ENCODE data around the gene BCAR3.
"Not testable (repeated sequence)": the region's sequence is repeated elsewhere in the genome, so short reads cannot be mapped to it uniquely, and the experiment has no call there.

BCAR3 gene

GRCh38 chr1:93667642-93668041 lies 14.0 kb downstream of the BCAR3 start:
- no peak for DNase-seq

DNA sequence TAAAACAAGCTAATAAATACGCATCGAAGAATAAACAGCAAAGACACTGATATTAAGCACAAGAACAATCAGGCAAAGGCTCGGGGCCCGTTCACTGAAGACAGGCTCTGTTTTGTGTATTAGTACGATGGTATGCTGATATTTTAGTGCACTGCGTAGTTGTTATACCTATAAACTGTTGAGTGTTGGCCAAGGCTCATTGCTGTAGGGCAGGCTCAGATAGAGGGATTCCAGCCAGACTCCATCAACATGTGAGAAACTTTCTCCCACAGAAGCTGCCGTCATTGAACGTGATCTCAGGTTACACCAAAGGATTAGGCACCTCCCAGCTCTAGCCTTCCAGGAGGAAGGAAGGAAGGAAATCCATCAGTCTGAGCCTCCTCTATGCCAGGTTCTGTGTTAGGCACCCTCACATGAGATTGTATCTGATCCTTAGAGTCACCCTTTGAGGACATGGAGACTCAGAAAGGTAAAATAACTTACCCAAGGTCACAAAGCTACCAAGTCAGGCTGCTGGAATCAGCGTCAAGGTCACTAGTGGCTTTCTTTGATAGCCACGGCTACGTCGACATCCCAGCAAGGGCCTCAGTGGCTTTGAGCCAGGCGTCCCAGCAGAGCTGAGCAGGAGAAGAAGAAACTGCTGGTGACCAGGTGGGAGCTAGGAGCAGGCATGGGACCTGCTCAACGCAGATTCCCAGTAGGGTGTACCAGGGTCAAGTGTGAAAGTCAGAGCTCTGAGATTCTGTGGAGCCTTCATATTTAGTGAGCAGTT lies 14.8 kb downstream of the BCAR3 start:
- no peak for DNase-seq

GRCh38 chr1:93665015-93665414 lies 16.6 kb downstream of the BCAR3 start:
- no peak for DNase-seq

DNA sequence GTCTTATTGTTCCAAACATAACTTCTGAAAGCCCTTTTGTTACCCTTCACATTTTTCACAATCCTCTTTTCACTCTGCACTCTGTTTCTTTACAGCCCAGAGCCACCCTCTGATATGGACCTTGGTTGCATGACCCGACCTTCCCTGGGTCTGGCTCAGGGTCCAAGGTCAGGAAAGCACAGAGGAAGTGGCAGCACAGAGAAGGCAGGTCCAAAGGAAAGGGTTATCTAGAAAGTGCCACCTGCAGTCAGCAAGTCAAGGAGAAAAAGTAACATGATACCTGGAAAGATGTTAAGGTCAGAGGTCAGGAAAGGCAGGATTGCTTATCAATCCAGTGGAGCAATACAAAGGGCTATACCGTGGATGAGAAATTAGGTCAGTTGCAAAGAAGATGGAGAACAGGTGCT lies 18.4 kb downstream of the BCAR3 start:
- no peak for DNase-seq

- no peak for DNase-seq
Measured at GRCh38 chr1:93662481-93663207, 19.0 kb downstream of the BCAR3 start.

DNA sequence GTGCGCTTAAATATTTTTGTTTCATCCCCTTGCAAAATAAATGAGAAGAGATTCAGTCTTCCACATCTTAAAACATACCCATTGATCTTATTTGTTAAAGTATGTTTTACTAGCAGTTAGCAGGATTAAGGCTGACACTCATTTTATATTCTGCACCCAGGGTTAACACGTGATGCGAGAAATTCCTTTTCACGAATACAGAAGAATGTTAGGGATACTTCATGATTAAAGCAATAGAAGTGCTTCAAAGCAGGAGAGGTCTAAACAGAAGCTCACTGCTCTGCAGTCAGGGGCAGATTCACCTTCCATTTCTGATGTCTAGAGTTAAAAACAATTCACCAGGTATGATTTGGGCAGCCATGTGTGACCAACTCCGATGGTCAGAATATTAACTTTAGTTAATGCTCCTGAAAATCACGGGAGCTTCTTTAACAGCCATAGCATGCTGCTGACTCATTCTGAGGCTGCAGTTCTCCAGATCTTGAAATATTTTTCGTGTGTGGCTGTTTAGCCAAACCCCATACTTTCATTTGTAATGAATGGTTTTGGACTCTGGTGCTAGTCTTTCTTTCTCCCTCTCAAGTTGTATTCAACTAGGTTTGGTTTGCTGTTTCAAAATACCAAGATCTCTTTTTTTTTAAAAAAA lies 19.7 kb downstream of the BCAR3 start:
- DNase-seq = no peak

DNA sequence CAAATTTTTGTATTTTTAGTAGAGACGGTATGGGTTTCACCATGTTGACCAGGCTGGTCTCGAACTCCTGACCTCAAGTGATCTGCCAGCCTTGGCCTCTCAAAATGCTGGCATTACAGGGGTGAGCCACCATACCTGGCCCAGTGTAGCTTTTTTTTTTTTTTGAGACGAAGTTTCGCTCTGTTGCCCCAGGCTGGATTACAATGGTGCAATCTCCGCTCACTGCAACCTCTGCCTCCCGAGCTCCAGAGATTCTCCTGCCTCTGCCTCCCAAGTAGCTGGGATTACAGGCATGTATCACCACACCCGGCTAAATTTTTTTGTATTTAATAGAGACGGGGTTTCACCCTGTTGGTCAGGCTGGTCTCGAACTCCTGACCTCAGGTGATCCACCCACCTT lies 20.3 kb downstream of the BCAR3 start:
- not testable (repeated sequence) for DNase-seq

GRCh38 chr1:93659822-93660503 lies 21.7 kb downstream of the BCAR3 start:
- no peak for DNase-seq

- no peak for DNase-seq
Measured at GRCh38 chr1:93658188-93658587, 23.4 kb downstream of the BCAR3 start.

GRCh38 chr1:93656491-93656890 lies 25.1 kb downstream of the BCAR3 start:
- no peak for DNase-seq

DNA sequence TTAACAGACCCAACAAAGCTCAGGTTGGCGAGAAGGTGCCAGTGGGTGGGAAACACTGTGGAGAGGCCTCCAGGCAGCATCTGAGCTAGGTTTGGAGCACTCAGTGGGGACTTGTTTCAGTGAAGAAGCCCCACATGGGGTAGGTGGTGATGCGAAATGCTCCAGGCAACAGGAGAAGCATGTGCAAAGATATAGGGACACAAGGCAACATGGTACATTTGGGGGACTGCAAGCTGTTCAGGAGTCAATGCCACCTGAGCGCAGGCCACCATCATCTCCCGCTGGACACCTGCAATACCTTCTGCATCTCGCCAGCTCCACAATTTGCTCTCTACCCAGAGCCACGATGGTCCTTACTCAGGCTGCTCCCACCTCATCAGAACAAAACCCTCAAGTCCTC lies 28.0 kb downstream of the BCAR3 start:
- no peak for DNase-seq

- no peak for DNase-seq
Measured at GRCh38 chr1:93652323-93652949, 29.2 kb downstream of the BCAR3 start.

DNA sequence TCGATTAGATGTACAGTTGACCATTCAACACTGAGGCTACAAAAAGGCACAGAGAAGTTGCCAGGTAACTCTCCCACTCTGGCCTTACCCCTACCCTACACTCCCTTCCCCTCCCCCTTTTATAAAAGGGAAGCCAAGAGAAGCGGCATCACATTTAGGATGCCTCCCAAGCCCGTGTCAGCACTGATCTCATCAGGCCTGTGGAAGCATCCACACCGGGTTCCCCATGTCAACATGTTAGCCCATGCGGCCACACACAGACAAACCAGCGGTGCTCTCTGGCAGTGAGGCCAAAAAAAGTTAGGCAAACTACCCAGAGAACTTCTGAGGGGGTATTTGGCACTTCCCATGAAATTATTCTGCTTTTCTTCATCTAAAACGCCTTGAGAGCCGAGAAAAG lies 29.9 kb downstream of the BCAR3 start:
- no peak for DNase-seq

GRCh38 chr1:93650159-93650558 lies 31.5 kb downstream of the BCAR3 start:
- DNase-seq = not testable (repeated sequence)

DNA sequence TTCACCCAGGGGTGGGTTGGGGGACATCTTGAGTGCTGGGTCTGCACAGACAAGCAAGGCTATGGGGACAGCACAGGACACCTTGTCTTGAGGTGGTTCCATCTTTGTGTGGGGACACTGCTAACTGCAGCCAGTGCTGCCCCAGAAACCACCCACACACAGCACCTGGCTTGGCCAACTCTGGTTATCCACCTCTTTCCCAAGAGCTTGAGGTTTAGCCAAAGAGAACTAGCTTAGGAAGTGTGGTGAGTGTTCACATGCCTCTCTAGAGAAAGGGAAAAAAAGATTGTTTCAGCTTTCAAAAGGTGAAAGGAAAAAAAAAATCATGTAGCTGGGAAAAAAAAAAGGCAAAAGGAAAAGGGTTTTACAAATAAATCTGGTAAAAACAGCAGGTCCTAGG lies 32.4 kb downstream of the BCAR3 start:
- DNase-seq = no peak

DNA sequence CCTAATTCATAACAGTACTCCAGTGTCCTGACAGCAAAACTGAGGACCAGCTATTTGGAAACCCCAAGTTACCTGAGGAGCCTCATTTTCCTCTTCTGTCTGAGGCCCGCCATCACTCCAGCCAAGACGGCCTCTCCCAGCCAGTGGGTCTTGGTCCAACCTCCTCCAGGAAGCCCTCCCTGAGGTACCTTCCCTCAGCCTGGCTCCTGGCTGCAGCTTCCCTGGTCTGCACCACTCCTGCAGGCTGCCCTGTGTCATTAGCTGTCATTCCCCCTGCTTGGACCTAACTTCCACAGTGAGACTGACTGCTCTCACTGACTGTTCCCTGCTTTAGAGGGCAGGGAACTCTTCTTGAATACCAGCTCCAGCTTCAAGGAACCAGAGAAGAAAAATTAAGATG lies 33.0 kb downstream of the BCAR3 start:
- no peak for DNase-seq

GRCh38 chr1:93641527-93641926 lies 40.1 kb downstream of the BCAR3 start:
- DNase-seq = no peak

GRCh38 chr1:93640656-93641440 lies 40.8 kb downstream of the BCAR3 start:
- DNase-seq = no peak

DNA sequence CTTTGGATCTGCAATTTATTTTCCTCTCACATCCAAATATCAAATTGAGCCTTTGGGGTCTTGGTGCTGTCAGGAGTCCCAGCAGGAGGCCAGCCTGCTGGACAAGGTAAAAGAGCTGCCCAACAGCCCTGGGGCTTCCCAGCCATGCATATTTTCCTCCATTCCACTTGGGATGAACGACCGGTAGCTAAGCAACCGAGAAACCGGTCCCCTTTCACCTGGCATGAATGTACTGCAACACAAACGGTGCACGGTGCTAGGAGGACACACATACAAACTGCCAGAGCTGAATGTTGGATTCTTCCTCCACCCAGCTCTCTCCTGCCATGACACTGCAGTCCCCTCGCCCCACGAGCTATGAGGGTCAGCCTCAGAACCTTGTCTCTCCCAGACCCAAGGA lies 42.7 kb downstream of the BCAR3 start:
- no peak for DNase-seq

- no peak for DNase-seq
Measured at GRCh38 chr1:93638307-93638847, 43.3 kb downstream of the BCAR3 start.

- DNase-seq = no peak
Measured at GRCh38 chr1:93636712-93637111, 44.9 kb downstream of the BCAR3 start.
